Measurements from ENCODE around the gene ARID1B.

ARID1B gene

GRCh38 chr6:157093536-157093935, 316.4 kb downstream of the ARID1B start:
- Histone ChIP-seq H3K9ac (ENCODE audit: low read depth, low read length) (no peak overlapping the region), H3K36me3 (ENCODE audit: control insufficient read depth, insufficient read depth, low read length) (peaks cover 8% of the 10 kb centered on the region; the same call in 1 of the 2 replicates), H3K27me3 (ENCODE audit: control insufficient read depth, insufficient read depth, low read length) (no peaks in the 10 kb centered on the region), H3K4me3 (ENCODE audit: low read depth, low read length) (no peak overlapping the region), H3K9me3 (ENCODE audit: control insufficient read depth, insufficient read depth, low read length) (no peaks in the 10 kb centered on the region), H3K4me1 (ENCODE audit: control insufficient read depth, insufficient read depth, low read length) (peaks cover 51% of the 10 kb centered on the region), H3K27ac (ENCODE audit: low read depth, low read length) (no peak overlapping the region)

- H3K9ac ChIP-seq (ENCODE audit: low read depth, low read length), result no peak overlapping the region
- peaks cover 46% of the 10 kb centered on the region for H3K4me1 ChIP-seq (ENCODE audit: control insufficient read depth, insufficient read depth, low read length)
- no peak overlapping the region for H3K4me3 ChIP-seq (ENCODE audit: low read depth, low read length)
- no peak overlapping the region for H3K27ac ChIP-seq (ENCODE audit: low read depth, low read length)
- no peaks in the 10 kb centered on the region for H3K27me3 ChIP-seq (ENCODE audit: control insufficient read depth, insufficient read depth, low read length)
- H3K9me3 ChIP-seq (ENCODE audit: control insufficient read depth, insufficient read depth, low read length), result no peaks in the 10 kb centered on the region
- H3K36me3 ChIP-seq (ENCODE audit: control insufficient read depth, insufficient read depth, low read length), result peaks cover 8% of the 10 kb centered on the region; the same call in 1 of the 2 replicates
Observed at GRCh38 chr6:157094038-157094437, 316.9 kb downstream of the ARID1B start.

- Histone ChIP-seq H3K4me1 (ENCODE audit: control insufficient read depth, insufficient read depth, low read length) (peaks cover 37% of the 10 kb centered on the region), H3K4me3 (ENCODE audit: low read depth, low read length) (no peak overlapping the region), H3K27me3 (ENCODE audit: control insufficient read depth, insufficient read depth, low read length) (no peaks in the 10 kb centered on the region), H3K9me3 (ENCODE audit: control insufficient read depth, insufficient read depth, low read length) (no peaks in the 10 kb centered on the region), H3K9ac (ENCODE audit: low read depth, low read length) (no peak overlapping the region), H3K27ac (ENCODE audit: low read depth, low read length) (no peak overlapping the region), H3K36me3 (ENCODE audit: control insufficient read depth, insufficient read depth, low read length) (peaks cover 8% of the 10 kb centered on the region; the same call in 1 of the 2 replicates)
Observed at GRCh38 chr6:157095084-157095483, 317.9 kb downstream of the ARID1B start.

- peaks cover 8% of the 10 kb centered on the region; the same call in 1 of the 2 replicates for H3K36me3 ChIP-seq (ENCODE audit: control insufficient read depth, insufficient read depth, low read length)
- no peak overlapping the region for H3K4me3 ChIP-seq (ENCODE audit: low read depth, low read length)
- H3K27me3 ChIP-seq (ENCODE audit: control insufficient read depth, insufficient read depth, low read length), result no peaks in the 10 kb centered on the region
- H3K4me1 ChIP-seq (ENCODE audit: control insufficient read depth, insufficient read depth, low read length), result peaks cover 32% of the 10 kb centered on the region
- H3K27ac ChIP-seq (ENCODE audit: low read depth, low read length), result no peak overlapping the region
- no peaks in the 10 kb centered on the region for H3K9me3 ChIP-seq (ENCODE audit: control insufficient read depth, insufficient read depth, low read length)
- no peak overlapping the region for H3K9ac ChIP-seq (ENCODE audit: low read depth, low read length)
Observed at GRCh38 chr6:157095569-157095968, 318.4 kb downstream of the ARID1B start.

- no peaks in the 10 kb centered on the region for H3K27me3 ChIP-seq (ENCODE audit: control insufficient read depth, insufficient read depth, low read length)
- no peak overlapping the region for H3K9ac ChIP-seq (ENCODE audit: low read depth, low read length)
- H3K27ac ChIP-seq (ENCODE audit: low read depth, low read length), result no peak overlapping the region
- H3K9me3 ChIP-seq (ENCODE audit: control insufficient read depth, insufficient read depth, low read length), result no peaks in the 10 kb centered on the region
- H3K4me3 ChIP-seq (ENCODE audit: low read depth, low read length), result no peak overlapping the region
- H3K4me1 ChIP-seq (ENCODE audit: control insufficient read depth, insufficient read depth, low read length), result peaks cover 27% of the 10 kb centered on the region
- peaks cover 8% of the 10 kb centered on the region; the same call in 1 of the 2 replicates for H3K36me3 ChIP-seq (ENCODE audit: control insufficient read depth, insufficient read depth, low read length)
Observed at GRCh38 chr6:157096105-157096504, 318.9 kb downstream of the ARID1B start.

GRCh38 chr6:157096522-157096921, 319.3 kb downstream of the ARID1B start:
- Histone ChIP-seq H3K27ac (ENCODE audit: low read depth, low read length) (no peak overlapping the region), H3K9me3 (ENCODE audit: control insufficient read depth, insufficient read depth, low read length) (no peaks in the 10 kb centered on the region), H3K4me3 (ENCODE audit: low read depth, low read length) (no peak overlapping the region), H3K36me3 (ENCODE audit: control insufficient read depth, insufficient read depth, low read length) (peaks cover 8% of the 10 kb centered on the region; the same call in 1 of the 2 replicates), H3K9ac (ENCODE audit: low read depth, low read length) (no peak overlapping the region), H3K4me1 (ENCODE audit: control insufficient read depth, insufficient read depth, low read length) (peaks cover 22% of the 10 kb centered on the region), H3K27me3 (ENCODE audit: control insufficient read depth, insufficient read depth, low read length) (no peaks in the 10 kb centered on the region)

GRCh38 chr6:157097255-157097955, 320.2 kb downstream of the ARID1B start:
- Histone ChIP-seq H3K9me3 (ENCODE audit: control insufficient read depth, insufficient read depth, low read length) (no peaks in the 10 kb centered on the region), H3K27ac (ENCODE audit: low read depth, low read length) (no peak overlapping the region), H3K4me1 (ENCODE audit: control insufficient read depth, insufficient read depth, low read length) (peaks cover 14% of the 10 kb centered on the region), H3K27me3 (ENCODE audit: control insufficient read depth, insufficient read depth, low read length) (no peaks in the 10 kb centered on the region), H3K36me3 (ENCODE audit: control insufficient read depth, insufficient read depth, low read length) (peaks cover 8% of the 10 kb centered on the region; the same call in 1 of the 2 replicates), H3K9ac (ENCODE audit: low read depth, low read length) (no peak overlapping the region), H3K4me3 (ENCODE audit: low read depth, low read length) (no peak overlapping the region)

GRCh38 chr6:157098999-157099398, 321.8 kb downstream of the ARID1B start:
- no peaks in the 10 kb centered on the region for H3K36me3 ChIP-seq (ENCODE audit: control insufficient read depth, insufficient read depth, low read length)
- H3K27me3 ChIP-seq (ENCODE audit: control insufficient read depth, insufficient read depth, low read length), result no peaks in the 10 kb centered on the region
- peaks cover 9% of the 10 kb centered on the region for H3K4me1 ChIP-seq (ENCODE audit: control insufficient read depth, insufficient read depth, low read length)
- H3K27ac ChIP-seq (ENCODE audit: low read depth, low read length), result no peak overlapping the region
- no peak overlapping the region for H3K9ac ChIP-seq (ENCODE audit: low read depth, low read length)
- H3K4me3 ChIP-seq (ENCODE audit: low read depth, low read length), result no peak overlapping the region
- H3K9me3 ChIP-seq (ENCODE audit: control insufficient read depth, insufficient read depth, low read length), result no peaks in the 10 kb centered on the region

GRCh38 chr6:157099912-157100593, 322.9 kb downstream of the ARID1B start:
- Histone ChIP-seq H3K36me3 (ENCODE audit: control insufficient read depth, insufficient read depth, low read length) (no peaks in the 10 kb centered on the region), H3K9ac (ENCODE audit: low read depth, low read length) (no peak overlapping the region), H3K4me3 (ENCODE audit: low read depth, low read length) (no peak overlapping the region), H3K9me3 (ENCODE audit: control insufficient read depth, insufficient read depth, low read length) (no peaks in the 10 kb centered on the region), H3K4me1 (ENCODE audit: control insufficient read depth, insufficient read depth, low read length) (peaks cover 9% of the 10 kb centered on the region), H3K27me3 (ENCODE audit: control insufficient read depth, insufficient read depth, low read length) (no peaks in the 10 kb centered on the region), H3K27ac (ENCODE audit: low read depth, low read length) (no peak overlapping the region)

- Histone ChIP-seq H3K4me1 (ENCODE audit: control insufficient read depth, insufficient read depth, low read length) (peaks cover 6% of the 10 kb centered on the region), H3K4me3 (ENCODE audit: low read depth, low read length) (no peak overlapping the region), H3K9ac (ENCODE audit: low read depth, low read length) (no peak overlapping the region), H3K9me3 (ENCODE audit: control insufficient read depth, insufficient read depth, low read length) (no peaks in the 10 kb centered on the region), H3K27ac (ENCODE audit: low read depth, low read length) (no peak overlapping the region), H3K27me3 (ENCODE audit: control insufficient read depth, insufficient read depth, low read length) (no peaks in the 10 kb centered on the region), H3K36me3 (ENCODE audit: control insufficient read depth, insufficient read depth, low read length) (no peaks in the 10 kb centered on the region)
Observed at GRCh38 chr6:157101166-157101565, 324.0 kb downstream of the ARID1B start.

- H3K27me3 ChIP-seq (ENCODE audit: control insufficient read depth, insufficient read depth, low read length), result no peaks in the 10 kb centered on the region
- no peaks in the 10 kb centered on the region for H3K36me3 ChIP-seq (ENCODE audit: control insufficient read depth, insufficient read depth, low read length)
- H3K4me1 ChIP-seq (ENCODE audit: control insufficient read depth, insufficient read depth, low read length), result no peaks in the 10 kb centered on the region
- H3K9me3 ChIP-seq (ENCODE audit: control insufficient read depth, insufficient read depth, low read length), result no peaks in the 10 kb centered on the region
- no peak overlapping the region for H3K9ac ChIP-seq (ENCODE audit: low read depth, low read length)
- H3K4me3 ChIP-seq (ENCODE audit: low read depth, low read length), result no peak overlapping the region
- H3K27ac ChIP-seq (ENCODE audit: low read depth, low read length), result no peak overlapping the region
Observed at GRCh38 chr6:157104803-157105202, 327.6 kb downstream of the ARID1B start.
